MG63 (cell line): ENCODE measurements around the gene ADGRV1. TPM values are rescaled to one million over a fixed set of nuclear protein-coding genes. Genes with fewer than 3 reads are reported as not detected.
A peak's percentile ranks its signal among the peaks of the same experiment; 100 is the strongest.

Experiments used
- DNase-seq: peaks from one replicate; pipeline ENCODE4 v3.0.0-alpha.2; 2020
- H3K27me3 ChIP-seq: fragments of 250-450 bp; sonication (Bioruptor Pico); 2 replicates; pipeline ENCODE4 v1.5.1; 2020; ENCODE audit warnings: mild to moderate bottlenecking, moderate library complexity
- H3K36me3 ChIP-seq: fragments of 250-450 bp; sonication (Bioruptor Pico); 2 replicates; pipeline ENCODE4 v1.5.1; 2020; ENCODE audit warnings: mild to moderate bottlenecking, moderate library complexity
- H3K4me3 ChIP-seq: fragments of 250-450 bp; sonication (Bioruptor Pico); 2 replicates; pipeline ENCODE4 v1.5.1; 2020; ENCODE audit warnings: mild to moderate bottlenecking, moderate library complexity
- H3K9me3 ChIP-seq: fragments of 250-450 bp; sonication (Bioruptor Pico); 2 replicates; pipeline ENCODE4 v1.5.1; 2020; ENCODE audit warnings: mild to moderate bottlenecking, moderate library complexity
- total RNA-seq: library from RNA; depleted of rRNA; stranded (reverse); fragments of >200 nt; shearing (Covaris generic); gene quantifications from 2 replicates; pipeline ENCODE4 v1.2.3, GENCODE V29; 2014; ENCODE audit warnings: low replicate concordance

ADGRV1 gene
- total RNA-seq, 1 experiment from 2014 or later: 0.13 TPM

GRCh38 chr5:91065496-91065895 is 506.9 kb downstream of the ADGRV1 start:
- Histone ChIP-seq H3K27me3 (no peaks in the 10 kb centered on the region), H3K9me3 (no peaks in the 10 kb centered on the region), H3K36me3 (no peaks in the 10 kb centered on the region), H3K4me3 (no peak overlapping the region)
- no peak for DNase-seq

GRCh38 chr5:91069364-91069763 is 510.8 kb downstream of the ADGRV1 start:
- no peak overlapping the region for H3K4me3 ChIP-seq
- no peaks in the 10 kb centered on the region for H3K27me3 ChIP-seq
- H3K36me3 ChIP-seq: no peaks in the 10 kb centered on the region

GRCh38 chr5:91070761-91071550 is 512.4 kb downstream of the ADGRV1 start:
- Histone ChIP-seq H3K9me3 (no peaks in the 10 kb centered on the region), H3K36me3 (no peaks in the 10 kb centered on the region), H3K4me3 (no peak overlapping the region), H3K27me3 (no peaks in the 10 kb centered on the region)
- DNase-seq: no peak

More at GRCh38 chr5:91069364-91069763, 510.8 kb downstream of the ADGRV1 start:
- no peaks in the 10 kb centered on the region for H3K9me3 ChIP-seq
- no peak for DNase-seq

GRCh38 chr5:91072881-91073280 is 514.3 kb downstream of the ADGRV1 start:
- no peaks in the 10 kb centered on the region for H3K9me3 ChIP-seq
- DNase-seq: no peak
- no peak overlapping the region for H3K4me3 ChIP-seq
- H3K27me3 ChIP-seq: no peaks in the 10 kb centered on the region
- H3K36me3 ChIP-seq: no peaks in the 10 kb centered on the region

GRCh38 chr5:91074615-91075014 is 516.0 kb downstream of the ADGRV1 start:
- no peaks in the 10 kb centered on the region for H3K27me3 ChIP-seq
- no peaks in the 10 kb centered on the region for H3K9me3 ChIP-seq
- H3K4me3 ChIP-seq: no peak overlapping the region
- no peak for DNase-seq
- no peaks in the 10 kb centered on the region for H3K36me3 ChIP-seq

GRCh38 chr5:91076138-91076537 is 517.5 kb downstream of the ADGRV1 start:
- Histone ChIP-seq H3K36me3 (no peaks in the 10 kb centered on the region), H3K9me3 (no peaks in the 10 kb centered on the region), H3K27me3 (no peaks in the 10 kb centered on the region), H3K4me3 (no peak overlapping the region)
- DNase-seq: no peak

- no peak for DNase-seq
- no peaks in the 10 kb centered on the region for H3K36me3 ChIP-seq
- no peaks in the 10 kb centered on the region for H3K9me3 ChIP-seq
- H3K4me3 ChIP-seq: no peak overlapping the region
- no peaks in the 10 kb centered on the region for H3K27me3 ChIP-seq
Measured at GRCh38 chr5:91077623-91078022, 519.0 kb downstream of the ADGRV1 start.

GRCh38 chr5:91079037-91079436 is 520.4 kb downstream of the ADGRV1 start:
- no peak for DNase-seq
- H3K9me3 ChIP-seq: no peaks in the 10 kb centered on the region
- H3K4me3 ChIP-seq: no peak overlapping the region
- H3K36me3 ChIP-seq: no peaks in the 10 kb centered on the region
- H3K27me3 ChIP-seq: no peaks in the 10 kb centered on the region

GRCh38 chr5:91089758-91090157 is 531.2 kb downstream of the ADGRV1 start:
- Histone ChIP-seq H3K9me3 (no peaks in the 10 kb centered on the region), H3K27me3 (peaks cover 3% of the 10 kb centered on the region), H3K4me3 (no peak overlapping the region), H3K36me3 (no peaks in the 10 kb centered on the region)
- no peak for DNase-seq

GRCh38 chr5:91090995-91091394 is 532.4 kb downstream of the ADGRV1 start:
- no peaks in the 10 kb centered on the region for H3K36me3 ChIP-seq
- no peak for DNase-seq
- H3K4me3 ChIP-seq: no peak overlapping the region
- H3K9me3 ChIP-seq: no peaks in the 10 kb centered on the region
- H3K27me3 ChIP-seq: peaks cover 3% of the 10 kb centered on the region

GRCh38 chr5:91091471-91092234 is 533.1 kb downstream of the ADGRV1 start:
- H3K9me3 ChIP-seq: no peaks in the 10 kb centered on the region
- no peak for DNase-seq
- H3K27me3 ChIP-seq: peaks cover 3% of the 10 kb centered on the region
- H3K36me3 ChIP-seq: no peaks in the 10 kb centered on the region
- H3K4me3 ChIP-seq: no peak overlapping the region

GRCh38 chr5:91092859-91093783 is 534.5 kb downstream of the ADGRV1 start:
- DNase-seq: no peak
- no peaks in the 10 kb centered on the region for H3K9me3 ChIP-seq
- no peak overlapping the region for H3K4me3 ChIP-seq
- H3K27me3 ChIP-seq: peaks cover 3% of the 10 kb centered on the region; the same call in 1 of the 2 replicates
- H3K36me3 ChIP-seq: no peaks in the 10 kb centered on the region

GRCh38 chr5:91095313-91095712 is 536.7 kb downstream of the ADGRV1 start:
- Histone ChIP-seq H3K4me3 (no peak overlapping the region), H3K27me3 (no peaks in the 10 kb centered on the region), H3K9me3 (no peaks in the 10 kb centered on the region), H3K36me3 (no peaks in the 10 kb centered on the region)
- no peak for DNase-seq

- Histone ChIP-seq H3K27me3 (no peaks in the 10 kb centered on the region), H3K4me3 (no peak overlapping the region), H3K36me3 (no peaks in the 10 kb centered on the region), H3K9me3 (no peaks in the 10 kb centered on the region)
- no peak for DNase-seq
Measured at GRCh38 chr5:91095786-91096385, 537.3 kb downstream of the ADGRV1 start.

- Histone ChIP-seq H3K27me3 (no peaks in the 10 kb centered on the region), H3K36me3 (no peaks in the 10 kb centered on the region), H3K9me3 (no peaks in the 10 kb centered on the region), H3K4me3 (no peak overlapping the region)
- DNase-seq: no peak
Measured at GRCh38 chr5:91098541-91098940, 539.9 kb downstream of the ADGRV1 start.

- Histone ChIP-seq H3K27me3 (no peaks in the 10 kb centered on the region), H3K9me3 (peaks cover 4% of the 10 kb centered on the region; the same call in 1 of the 2 replicates), H3K4me3 (no peak overlapping the region), H3K36me3 (no peaks in the 10 kb centered on the region)
- DNase-seq: peak; percentile 71
Measured at GRCh38 chr5:91101600-91102379, 543.2 kb downstream of the ADGRV1 start.
